Psoas muscle (tissue), 8 donors: Measurements from ENCODE around the gene ANXA4. TPM values are rescaled to one million over a fixed set of nuclear protein-coding genes. Genes with fewer than 3 reads are reported as not detected.

ENCODE experiments used
- ATAC-seq, 4 donors: fragments of 200-7000 bp; cut with Tn5 transposase; one replicate each; pipeline ENCODE4 v1.9.1; 2020; ENCODE audit warnings: moderate library complexity in 3 of 4, mild to moderate bottlenecking in 2 of 4
- DNase-seq, 2 donors: peaks; one replicate each; pipeline ENCODE4 v3.0.0-alpha.2; 2020
- H3K27ac ChIP-seq: fragments of 200-600 bp; one replicate; pipeline ENCODE4 v1.8.0; 2022
- H3K27me3 ChIP-seq, 3 donors: fragments of 200-600 bp in 1 of 3; one replicate each; pipeline versions ENCODE4 v1.6.1 to v1.8.0; 2013 to 2022; ENCODE audit warnings: low read length in 2 of 3, mild to moderate bottlenecking in 2 of 3, moderate library complexity in 1 of 3; ENCODE audit not compliant: insufficient read depth in 3 of 3
- H3K36me3 ChIP-seq, 2 donors: fragments of 200-600 bp in 1 of 2; one replicate each; pipeline versions ENCODE4 v1.6.1 to v1.8.0; 2013 to 2022; ENCODE audit warnings: low read depth in 1 of 2, mild to moderate bottlenecking in 1 of 2, moderate library complexity in 1 of 2; ENCODE audit not compliant: insufficient read depth in 1 of 2
- H3K4me1 ChIP-seq: fragments of 200-600 bp; one replicate; pipeline ENCODE4 v1.8.0; 2022
- H3K4me3 ChIP-seq: fragments of 200-600 bp; one replicate; pipeline ENCODE4 v1.8.0; 2022; ENCODE audit warnings: mild to moderate bottlenecking
- H3K9me3 ChIP-seq: fragments of 200-600 bp; one replicate; pipeline ENCODE4 v1.8.0; 2022
- CTCF ChIP-seq: fragments of 200-600 bp; IDR thresholded peaks from one replicate; pipeline ENCODE4 v1.8.0; 2022; ENCODE audit warnings: antibody characterized with exemption
- WGBS, 3 donors: extraction: QIAGEN DNeasy Blood & Tissue Kit; methylation state at CpG; one replicate each; pipeline versions ENCODE4 v1.1.6 to v1.1.7; 2013; 5-methylcytosine and 5-hydroxymethylcytosine counted together
- intact Hi-C, 2 donors: fragments of 100-400 bp; cut with DNase I; formaldehyde crosslinking; loops; one replicate each; pipeline versions ENCODE4 v1.11.0 to v1.14.2; 2022
- polyA plus RNA-seq, 3 donors: library from polyadenylated mRNA; stranded (reverse); fragments of 200-250 nt; gene quantifications; one replicate each; pipeline ENCODE4 v1.2.3, GENCODE V29; 2013
- total RNA-seq, 4 donors: library from RNA; stranded (reverse); fragmentation: NEBNext Ultra II Directional in 2 of 4; extraction: Animal tissue kit (Norgen Biotek cat#: 25700) in 2 of 4; gene quantifications; one replicate each; pipeline versions ENCODE4 v1.2.1 to v1.2.4, GENCODE V29; 2021 to 2023
- donor health status: healthy with polysubstance abuse.
- donor health status: DM: no; HTN: no; CAD: no; lungs with moderate emphysema.
- donor health status: Bipolar disorder and iron deficiency.
- donor health status: healthy.
- donor health status: DM: yes; HTN: yes; CAD: no.
- donor health status: DM: no; HTN: no; CAD: no.
- donor health status: DM: no; HTN: no; CAD: no.
- donor health status: DM: yes; HTN: yes; CAD: no.

The ANXA4 gene
- total and polyA plus RNA-seq, 7 donors, result 13.2 to 29.0 (median 19.4) TPM

- WGBS, 3 donors, result 86 to 88% (median 86%) methylated on average over 6 of the region's 6 CpGs
- Histone ChIP-seq H3K4me1 (no peaks in the 10 kb centered on the region), H3K9me3 (no peaks in the 10 kb centered on the region), H3K27ac (no peak overlapping the region), H3K4me3 (no peak overlapping the region), H3K27me3 (no peaks in the 10 kb centered on the region), H3K36me3 (no peaks in the 10 kb centered on the region)
- DNase-seq (no peak), ATAC-seq (no peak)
- intact Hi-C loops, result no loop called here
- no peak for TF ChIP-seq CTCF
These were observed 10.6 kb upstream of the ANXA4 start for GRCh38 chr2:69731147-69731970.

DNA sequence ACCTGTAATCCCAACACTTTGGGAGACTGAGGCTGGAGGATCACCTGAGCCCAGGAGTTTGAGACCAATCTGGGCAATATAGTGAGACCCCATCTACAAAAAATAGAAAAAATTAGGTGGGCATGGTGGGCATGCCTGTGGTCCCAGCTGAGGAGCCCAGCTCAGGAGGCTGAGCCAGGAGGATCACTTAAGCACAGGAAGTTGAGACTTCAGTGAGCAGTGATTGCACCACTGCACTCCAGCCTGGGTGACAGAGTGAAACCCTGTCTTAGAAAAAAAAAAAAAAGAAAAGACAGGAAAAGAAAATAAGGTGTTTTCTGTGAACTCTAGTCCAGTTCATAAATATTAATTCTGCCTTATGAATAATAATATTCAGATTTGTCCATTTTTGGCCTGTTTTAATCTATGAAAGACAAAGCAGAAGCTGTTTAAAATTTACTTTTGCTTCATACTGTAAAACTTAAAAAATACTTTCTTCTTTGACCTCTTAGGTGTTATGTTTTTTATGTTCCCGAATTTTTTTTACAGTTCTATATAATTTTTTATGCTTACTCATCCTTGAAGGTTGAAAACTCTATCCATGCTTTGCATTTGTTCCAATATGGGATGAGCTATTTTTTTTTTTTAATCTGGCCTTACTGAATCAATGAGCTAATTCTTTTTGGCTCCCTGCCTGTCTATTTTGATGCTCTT, 8.4 kb upstream of the ANXA4 start:
- DNase-seq (no peak), ATAC-seq (no peak)
- Histone ChIP-seq H3K27me3 (no peaks in the 10 kb centered on the region), H3K4me1 (no peaks in the 10 kb centered on the region), H3K36me3 (no peaks in the 10 kb centered on the region), H3K27ac (no peak overlapping the region), H3K9me3 (no peaks in the 10 kb centered on the region), H3K4me3 (no peak overlapping the region)
- TF ChIP-seq CTCF, result no peak
- 51 to 57% (median 57%) methylated on average over 1 of the region's 1 CpG for WGBS, 3 donors
- intact Hi-C loops, result no loop called here

DNA sequence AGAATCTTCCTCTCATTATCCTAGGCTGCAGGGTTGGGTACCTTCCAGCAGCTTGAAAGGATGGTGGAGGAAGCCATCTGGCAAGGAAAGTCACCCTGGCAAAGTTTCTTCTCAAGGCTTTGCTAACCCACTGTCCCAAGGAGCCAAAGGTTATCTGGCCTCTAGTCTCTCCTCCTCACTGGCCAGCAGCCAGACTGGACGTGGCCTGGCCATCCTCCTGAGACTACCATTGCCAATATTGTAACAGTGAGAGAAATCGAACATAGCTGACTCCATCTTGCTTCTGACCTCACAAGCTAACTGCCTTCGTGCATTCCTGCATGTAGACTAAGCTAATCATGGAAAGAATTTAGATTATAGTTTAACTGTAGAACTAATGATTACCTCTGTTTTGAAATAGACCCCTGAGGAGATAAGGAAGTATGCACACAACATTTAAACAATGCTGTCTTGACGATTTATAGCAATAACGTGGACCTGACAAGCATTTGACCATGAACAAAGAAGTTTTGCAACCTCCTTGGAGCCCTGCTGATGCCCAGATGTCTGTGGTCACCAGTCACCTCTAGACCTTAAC, 7.8 kb upstream of the ANXA4 start:
- no peaks in the 10 kb centered on the region for H3K4me1 ChIP-seq
- intact Hi-C loops, result no loop called here
- no peak overlapping the region for H3K4me3 ChIP-seq
- no peaks in the 10 kb centered on the region for H3K27me3 ChIP-seq
- no peaks in the 10 kb centered on the region for H3K9me3 ChIP-seq
- no peak overlapping the region for H3K27ac ChIP-seq
- H3K36me3 ChIP-seq, result no peaks in the 10 kb centered on the region
- peak in 1 of 2 donors; percentile 27 for DNase-seq
- no peak for ATAC-seq
- TF ChIP-seq CTCF, result no peak
- 42 to 44% (median 43%) methylated on average over 5 of the region's 5 CpGs for WGBS, 3 donors

GRCh38 chr2:69734854-69735544, 6.9 kb upstream of the ANXA4 start:
- no peak overlapping the region for H3K4me3 ChIP-seq
- DNase-seq, result no peak
- no peaks in the 10 kb centered on the region for H3K27me3 ChIP-seq
- H3K4me1 ChIP-seq, result no peaks in the 10 kb centered on the region
- no peaks in the 10 kb centered on the region for H3K9me3 ChIP-seq
- no peaks in the 10 kb centered on the region for H3K36me3 ChIP-seq
- no peak for ATAC-seq
- TF ChIP-seq CTCF, result no peak
- no peak overlapping the region for H3K27ac ChIP-seq
- intact Hi-C loops, result no loop called here
- WGBS, 3 donors, result 89 to 93% (median 92%) methylated on average over 2 of the region's 2 CpGs
